Suppressor macrophage treated with lipopolysaccharide for 4 hours (primary cell): ENCODE measurements around the gene TMEM254.
"Not testable (repeated sequence)": the region's sequence is repeated elsewhere in the genome, so short reads cannot be mapped to it uniquely, and the experiment has no call there.

Experiments used
- DNase-seq: peaks from one replicate; pipeline ENCODE4 v3.0.0-alpha.2; 2020

The TMEM254 gene

GRCh38 chr10:80077869-80078447 lies 507 bp upstream of the TMEM254 start:
- no peak for DNase-seq

GRCh38 chr10:80079312-80079719 lies 851 bp downstream of the TMEM254 start:
- no peak for DNase-seq

- DNase-seq = no peak
These were observed 2.6 kb downstream of the TMEM254 start for GRCh38 chr10:80081026-80081425.

GRCh38 chr10:80081801-80082750 lies 3.6 kb downstream of the TMEM254 start:
- no peak for DNase-seq

- no peak for DNase-seq
These were observed 11.7 kb downstream of the TMEM254 start for GRCh38 chr10:80090121-80090520.

GRCh38 chr10:80094231-80094630 lies 15.8 kb downstream of the TMEM254 start:
- no peak for DNase-seq

GRCh38 chr10:80098272-80098671 lies 19.8 kb downstream of the TMEM254 start:
- not testable (repeated sequence) for DNase-seq

GRCh38 chr10:80099295-80099694 lies 20.8 kb downstream of the TMEM254 start:
- DNase-seq = not testable (repeated sequence)

GRCh38 chr10:80100116-80100515 lies 21.7 kb downstream of the TMEM254 start:
- no peak for DNase-seq

- no peak for DNase-seq
These were observed 22.6 kb downstream of the TMEM254 start for GRCh38 chr10:80100861-80101695.

- no peak for DNase-seq
These were observed 25.8 kb downstream of the TMEM254 start for GRCh38 chr10:80104066-80104926.

GRCh38 chr10:80108576-80109239 lies 30.2 kb downstream of the TMEM254 start:
- no peak for DNase-seq

- DNase-seq = no peak
These were observed 32.5 kb downstream of the TMEM254 start for GRCh38 chr10:80110986-80111385.

- no peak for DNase-seq
These were observed 40.2 kb downstream of the TMEM254 start for GRCh38 chr10:80118669-80119068.

- no peak for DNase-seq
These were observed 43.7 kb downstream of the TMEM254 start for GRCh38 chr10:80122110-80122710.

GRCh38 chr10:80122746-80123145 lies 44.3 kb downstream of the TMEM254 start:
- no peak for DNase-seq

- no peak for DNase-seq
These were observed 48.4 kb downstream of the TMEM254 start for GRCh38 chr10:80126876-80127275.

- no peak for DNase-seq
These were observed 53.0 kb downstream of the TMEM254 start for GRCh38 chr10:80131499-80131901.

- no peak for DNase-seq
These were observed 54.1 kb downstream of the TMEM254 start, which contains the start of gene PLAC9 for GRCh38 chr10:80132299-80133139. Gene PLAC9 (plus strand): TSS chr10:80132730. CDS start chr10:80132763, 33 bp downstream.

- no peak for DNase-seq
These were observed 54.7 kb downstream of the TMEM254 start for GRCh38 chr10:80133206-80133605.
